HG03045 (cell line): ENCODE data around the gene ZBTB16.

Experiments used
- ATAC-seq: cut with Tn5 transposase; IDR thresholded peaks from one replicate; pipeline ENCODE4 v1.9.1; 2021; ENCODE audit warnings: mild to moderate bottlenecking, moderate library complexity; ENCODE audit not compliant: unreplicated experiment

The ZBTB16 gene

DNA sequence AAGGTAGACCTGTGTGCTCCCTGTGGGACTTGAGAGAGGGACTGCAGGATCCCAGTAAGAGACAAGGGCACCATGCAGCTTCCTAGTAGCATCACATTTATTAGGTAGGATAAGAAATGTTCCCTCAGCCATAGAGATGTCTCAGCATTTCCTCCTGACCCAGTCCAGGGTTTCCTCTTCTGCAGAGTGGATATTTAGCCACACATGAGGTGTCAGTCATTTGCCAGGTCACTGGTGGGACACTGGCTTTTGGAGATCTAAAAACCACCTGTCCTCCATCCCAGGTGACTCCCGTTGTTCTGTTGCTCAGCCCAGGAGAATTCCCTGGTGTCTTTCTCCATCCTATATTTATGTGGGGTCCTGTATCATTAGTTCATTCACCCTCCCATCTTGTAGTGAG, 119.1 kb downstream of the ZBTB16 start:
- ATAC-seq: no peak

DNA sequence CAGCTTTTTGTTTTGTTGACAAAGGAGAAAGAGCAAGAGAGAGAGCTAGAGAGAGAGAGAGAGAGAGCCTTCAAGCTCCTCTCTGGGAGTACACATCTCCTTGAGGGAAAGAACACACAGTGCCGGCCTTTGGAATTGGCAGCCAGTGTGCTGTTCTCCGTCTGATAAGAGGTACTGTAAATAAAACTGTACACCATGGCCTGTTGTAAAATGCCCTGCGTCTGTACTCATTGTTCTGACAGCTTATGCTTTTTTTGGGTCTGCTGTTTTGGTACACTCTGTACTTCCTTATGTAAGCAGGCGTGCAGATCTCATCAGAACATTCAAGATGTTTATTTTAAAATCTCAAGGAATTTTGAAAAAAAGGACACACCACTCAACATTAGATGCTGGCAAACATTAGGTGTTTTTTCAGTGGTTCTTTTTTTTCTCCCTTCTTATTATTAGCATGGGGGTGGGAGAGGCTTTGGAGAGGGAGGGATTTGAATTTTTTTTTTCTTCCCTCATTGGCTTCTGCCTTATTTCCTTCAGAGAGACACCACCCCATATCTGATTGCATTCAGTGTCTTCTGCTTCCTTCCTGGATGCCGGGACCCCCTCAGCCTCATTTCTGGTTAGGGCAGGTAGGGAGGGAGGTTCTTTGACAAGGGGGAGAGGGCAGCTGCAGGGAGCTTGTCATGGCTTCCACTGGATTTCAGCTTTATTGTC, 119.9 kb downstream of the ZBTB16 start:
- ATAC-seq: no peak

DNA sequence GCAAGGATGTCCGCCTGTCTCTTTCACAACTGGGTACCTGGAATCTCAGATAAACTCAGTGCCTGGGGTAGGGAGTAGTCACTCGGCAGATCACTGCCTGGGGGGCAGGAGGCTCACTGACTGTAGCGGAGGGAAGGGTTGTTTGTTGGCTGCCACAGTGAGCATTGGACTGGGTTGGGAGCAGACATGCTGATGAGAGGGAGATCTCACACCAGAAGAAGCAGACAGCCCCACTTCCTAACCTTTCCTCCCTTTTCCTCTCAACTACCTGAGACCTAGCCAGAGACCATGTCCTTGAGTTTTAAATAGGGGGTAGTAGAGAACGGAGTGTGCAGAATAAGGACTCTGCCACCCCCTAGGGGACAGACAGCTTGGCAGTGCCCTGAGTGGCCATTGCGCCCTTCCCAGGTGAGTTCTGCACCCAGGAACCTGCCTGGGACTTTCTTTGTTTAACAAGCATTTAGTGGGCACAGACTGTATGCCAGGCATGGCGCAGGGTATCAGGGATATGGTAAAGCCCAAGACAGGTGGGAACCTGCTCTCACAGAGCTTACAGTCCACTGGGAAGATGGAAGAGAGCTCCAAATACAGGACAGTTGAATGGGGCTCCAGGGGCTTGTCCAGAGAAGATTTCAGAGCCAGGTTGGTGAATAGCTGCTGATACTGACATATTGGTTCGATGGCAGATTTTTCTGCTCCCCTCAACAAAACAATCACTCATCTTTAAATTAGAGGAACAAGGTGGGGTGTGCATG, 121.0 kb downstream of the ZBTB16 start:
- no peak for ATAC-seq

DNA sequence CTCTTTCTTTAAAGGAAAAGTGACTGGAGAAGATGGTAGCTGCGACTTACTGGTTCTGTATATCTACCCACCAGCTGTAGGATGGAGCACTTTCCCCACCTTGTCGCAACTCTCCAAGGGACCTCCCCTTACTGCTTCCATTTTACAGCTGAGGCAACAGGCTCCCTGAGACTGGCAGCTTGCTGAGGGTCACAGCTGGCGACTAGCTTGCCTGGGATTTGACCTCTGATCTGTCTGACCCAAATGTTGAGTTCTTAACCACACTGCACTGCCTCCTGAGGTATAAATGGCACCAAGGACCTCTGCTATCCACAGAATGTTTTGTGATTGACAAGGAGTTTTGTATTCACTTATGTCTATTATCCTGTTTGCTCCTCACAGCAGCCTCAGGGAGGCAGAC, 121.7 kb downstream of the ZBTB16 start:
- no peak for ATAC-seq

DNA sequence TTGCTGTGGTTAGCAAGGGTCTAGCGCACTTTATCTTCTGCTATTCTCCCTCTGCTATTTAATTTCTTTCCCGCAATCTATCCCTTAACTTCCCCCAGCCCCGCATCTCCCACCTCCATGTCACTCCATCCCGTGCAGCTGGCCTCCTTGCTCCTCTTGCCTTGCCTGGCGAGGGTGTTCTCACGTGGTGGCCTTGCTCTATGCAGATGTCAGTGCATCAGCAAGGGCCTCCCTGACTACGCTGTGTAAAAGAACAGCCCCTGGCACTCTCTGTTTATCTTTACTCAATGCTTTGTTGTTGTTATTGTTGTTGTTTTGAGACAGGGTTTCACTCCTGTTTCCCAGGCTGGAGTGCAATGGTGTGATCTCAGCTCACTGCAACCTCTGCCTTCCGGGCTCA, 122.2 kb downstream of the ZBTB16 start:
- ATAC-seq: no peak

DNA sequence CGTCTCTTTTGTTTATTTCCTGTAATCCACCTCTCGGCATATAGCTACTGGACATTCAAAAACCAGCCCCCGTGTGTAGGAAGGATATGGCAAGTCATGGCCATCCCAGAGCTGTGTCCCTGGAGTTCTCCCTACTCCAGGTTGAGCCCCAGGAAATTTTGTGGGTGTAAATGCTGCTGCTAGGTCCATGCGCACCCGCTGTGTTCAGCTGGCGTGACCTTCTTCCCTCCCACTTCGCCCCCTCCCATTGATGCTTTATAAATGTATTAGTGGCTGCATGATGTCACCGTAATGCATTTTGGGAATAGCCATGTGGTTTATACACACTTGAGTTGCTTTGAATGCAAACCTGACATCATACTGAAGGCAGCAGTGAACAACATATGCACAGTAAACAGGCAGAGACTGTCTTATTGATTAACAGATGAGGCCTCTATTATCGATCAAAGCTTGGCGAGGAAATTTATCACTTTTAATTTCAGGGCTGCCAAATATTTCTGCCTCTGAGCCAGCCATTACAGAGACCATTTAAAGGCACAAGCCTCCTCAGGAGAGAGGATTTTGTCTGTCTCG, 123.0 kb downstream of the ZBTB16 start:
- no peak for ATAC-seq

DNA sequence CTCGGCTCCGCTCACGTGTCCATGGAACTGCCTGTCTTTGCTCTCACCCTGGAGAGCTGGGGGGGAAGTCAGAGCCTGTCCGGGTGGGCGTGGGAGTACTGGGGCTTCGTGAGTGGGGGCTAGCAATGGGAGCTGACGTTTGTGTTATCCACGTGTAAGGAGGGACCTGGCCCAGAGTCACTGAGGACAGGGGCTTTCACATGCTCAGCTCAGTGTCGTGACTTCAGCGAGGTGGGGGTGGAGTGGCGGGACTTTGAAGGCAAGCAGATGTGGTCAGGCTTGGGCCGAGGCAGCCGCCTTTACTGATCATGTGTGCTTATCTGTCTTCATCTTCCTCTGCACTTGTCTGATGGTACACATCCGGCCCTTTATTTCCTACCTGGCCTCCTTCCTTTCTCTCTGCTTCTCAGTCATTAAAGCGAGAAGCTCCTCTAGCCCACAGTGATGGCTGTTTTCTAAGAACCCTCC, 123.6 kb downstream of the ZBTB16 start:
- ATAC-seq: no peak

DNA sequence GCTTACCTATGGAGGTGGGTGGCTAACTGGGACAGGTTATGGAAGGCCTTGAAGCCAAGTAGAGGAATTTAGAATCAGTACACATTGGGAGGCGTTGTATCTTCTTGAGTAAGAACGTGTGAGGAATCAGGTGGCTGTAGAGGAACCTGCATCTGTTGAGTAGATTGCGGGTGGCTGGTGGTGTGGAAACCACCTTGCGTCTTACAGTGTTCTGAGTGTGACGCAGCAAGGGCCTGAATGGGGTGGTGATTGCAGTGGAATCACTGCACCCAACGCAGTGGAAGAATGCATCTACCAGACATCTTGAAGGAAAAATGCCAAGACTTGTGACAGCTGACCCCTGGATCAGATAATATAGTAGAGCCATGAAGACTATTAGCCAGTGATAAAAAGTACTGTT, 125.9 kb downstream of the ZBTB16 start:
- ATAC-seq: no peak

DNA sequence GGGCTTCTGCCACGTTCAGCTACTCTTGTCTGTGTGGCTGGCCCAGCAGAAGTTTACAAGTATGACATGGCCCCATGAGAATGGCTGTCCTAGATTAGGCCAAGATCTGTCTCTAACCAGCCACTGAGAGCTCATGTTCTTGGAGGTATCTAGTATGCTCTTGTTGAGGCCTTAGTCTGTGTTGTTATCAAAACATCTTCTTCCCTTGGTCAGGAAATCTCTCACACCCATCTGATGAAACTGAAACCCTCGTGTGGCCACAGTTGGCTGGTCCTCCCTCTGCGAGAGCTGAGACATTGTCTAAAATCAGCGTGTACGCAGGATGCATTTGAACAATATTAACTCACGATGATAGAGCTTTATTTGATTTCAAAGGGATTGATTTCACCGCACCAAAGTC, 127.7 kb downstream of the ZBTB16 start:
- ATAC-seq: no peak

DNA sequence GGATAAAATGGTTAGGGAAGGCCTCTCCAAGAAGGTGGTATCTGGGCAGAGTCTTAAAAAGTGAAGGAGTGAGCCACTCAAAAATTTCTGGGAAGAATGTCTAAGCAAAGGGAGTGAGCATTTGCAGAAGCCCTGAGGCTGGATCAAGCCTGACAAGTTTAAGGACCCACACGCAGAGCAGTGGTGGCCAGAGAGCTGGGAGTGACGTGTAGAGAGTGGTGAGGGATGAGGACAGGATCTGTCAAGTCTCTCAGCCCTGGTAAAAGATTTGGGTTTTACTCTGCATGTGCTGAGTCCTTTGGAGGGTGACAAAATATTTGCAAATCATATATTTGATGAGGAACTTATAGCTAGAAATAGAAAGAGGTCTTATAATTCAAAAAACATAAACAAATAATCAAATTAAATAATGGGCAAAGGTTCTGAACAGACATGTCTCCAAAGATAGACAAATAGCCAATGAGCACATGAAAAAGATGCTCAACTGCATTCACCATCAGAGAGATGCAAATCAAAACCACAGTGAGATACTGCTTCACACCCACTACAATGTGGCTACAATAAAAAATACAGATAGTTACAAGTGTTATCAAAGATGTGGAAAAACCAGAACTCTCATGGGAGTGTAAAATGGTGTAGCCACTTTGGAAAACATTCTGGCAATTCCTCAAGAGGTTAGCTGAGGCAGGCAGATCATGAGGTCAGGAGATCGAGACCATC, 129.5 kb downstream of the ZBTB16 start:
- ATAC-seq: no peak

DNA sequence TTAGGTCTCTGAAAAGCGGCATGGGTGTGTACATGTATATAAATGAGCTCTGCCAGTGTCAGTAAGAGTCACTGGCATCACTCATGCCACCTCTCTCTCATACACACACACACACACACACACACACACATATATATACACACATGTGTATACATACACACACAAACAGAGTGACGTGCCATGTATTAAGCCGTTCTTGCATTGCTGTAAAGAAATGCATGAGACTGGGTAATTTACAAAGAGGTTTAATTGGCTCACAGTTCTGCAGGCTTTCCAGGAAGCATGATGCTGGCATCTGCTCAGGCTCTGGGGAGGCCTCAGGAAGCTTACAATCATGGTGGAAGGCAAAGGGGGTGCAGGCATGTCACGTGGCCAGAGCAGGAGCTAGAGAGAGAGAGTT, 131.1 kb downstream of the ZBTB16 start:
- ATAC-seq: no peak

DNA sequence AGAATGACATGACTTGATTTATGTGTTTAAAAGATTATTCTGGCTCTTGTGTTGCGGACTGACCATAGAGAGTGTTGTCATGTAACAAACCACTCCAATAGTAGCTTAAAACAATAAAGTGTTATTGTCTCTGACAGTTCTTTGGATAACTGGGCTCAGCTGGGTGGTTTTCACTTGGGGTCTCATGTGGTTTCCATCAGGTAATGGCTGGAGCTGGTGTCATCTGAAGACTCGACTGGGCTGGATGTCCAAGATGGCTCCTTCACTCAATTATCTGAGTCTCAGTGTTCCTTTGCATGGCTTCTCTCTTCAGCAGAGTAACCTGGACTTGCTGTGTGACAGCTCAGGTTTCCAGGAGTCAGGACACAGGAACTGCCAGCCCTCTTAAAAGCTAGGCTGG, 132.4 kb downstream of the ZBTB16 start:
- no peak for ATAC-seq

DNA sequence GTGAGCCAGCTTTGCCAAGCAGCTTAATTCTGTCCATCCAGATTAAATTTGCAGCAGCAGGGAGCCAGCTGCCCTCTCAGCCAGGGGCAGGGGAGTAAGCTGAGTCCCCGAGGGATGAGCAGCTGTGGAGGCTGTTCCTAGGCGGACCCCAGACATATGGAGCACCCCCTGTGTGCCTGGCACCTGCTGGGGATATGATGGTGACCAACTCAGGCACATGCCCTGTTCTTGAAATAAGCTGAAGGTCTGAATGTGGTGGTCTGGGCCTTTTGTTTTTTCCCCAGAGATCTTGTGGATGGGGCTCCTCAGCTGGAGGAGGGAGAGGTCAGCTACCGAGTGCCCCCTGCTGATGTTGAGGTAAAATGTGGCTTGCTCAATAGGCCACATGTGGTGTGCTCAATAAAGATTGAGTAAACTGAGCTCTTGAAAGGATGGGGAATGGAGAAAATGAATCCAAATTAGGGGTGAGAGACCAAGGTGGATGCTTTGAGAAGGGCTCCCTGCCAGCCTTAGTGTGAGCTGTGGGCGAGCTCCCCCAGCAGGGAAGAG, 133.4 kb downstream of the ZBTB16 start:
- no peak for ATAC-seq

DNA sequence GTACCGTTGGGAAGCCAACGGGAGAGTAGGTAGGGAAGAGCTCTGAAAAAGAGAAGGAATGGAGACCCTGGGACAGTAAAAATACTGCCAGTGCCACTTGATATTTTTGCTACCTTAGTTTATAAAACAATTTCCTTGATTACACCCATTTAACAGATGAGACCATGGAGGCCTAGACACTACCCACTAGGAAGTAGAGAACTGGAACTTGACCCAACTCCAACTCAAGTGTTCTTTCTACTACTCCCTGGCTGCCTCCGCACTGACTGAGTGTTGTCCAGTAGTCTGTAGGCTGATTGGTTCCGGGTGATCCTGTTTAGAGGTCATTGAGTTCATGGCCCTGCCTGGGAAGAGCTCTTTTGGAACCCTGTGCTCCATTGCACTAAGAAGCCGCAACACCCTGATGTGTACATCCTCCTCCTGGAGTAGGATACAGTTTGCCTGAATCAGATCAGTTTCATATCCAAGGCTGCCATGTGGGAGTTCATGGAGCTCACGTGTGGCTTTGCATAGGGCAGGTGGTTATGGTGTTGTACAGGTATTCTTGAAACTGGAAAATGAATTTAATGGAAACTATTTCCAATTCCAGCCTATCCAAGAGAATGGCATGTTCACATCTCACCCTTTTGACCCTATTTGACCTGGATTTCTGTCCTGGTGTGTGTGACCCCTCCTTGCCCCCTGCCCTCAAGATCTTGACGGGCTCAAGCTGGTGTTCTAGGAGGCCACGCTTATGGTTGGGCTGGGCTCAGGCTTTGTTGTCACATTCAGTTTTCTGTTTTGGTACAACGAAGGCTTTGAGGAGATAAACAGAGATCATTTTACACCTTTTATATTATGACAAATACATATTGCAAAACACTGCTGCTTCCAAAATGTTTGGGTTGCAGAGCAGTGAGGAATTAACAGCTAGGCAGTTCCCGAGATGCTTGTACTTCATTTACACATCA, 134.5 kb downstream of the ZBTB16 start:
- ATAC-seq: no peak

DNA sequence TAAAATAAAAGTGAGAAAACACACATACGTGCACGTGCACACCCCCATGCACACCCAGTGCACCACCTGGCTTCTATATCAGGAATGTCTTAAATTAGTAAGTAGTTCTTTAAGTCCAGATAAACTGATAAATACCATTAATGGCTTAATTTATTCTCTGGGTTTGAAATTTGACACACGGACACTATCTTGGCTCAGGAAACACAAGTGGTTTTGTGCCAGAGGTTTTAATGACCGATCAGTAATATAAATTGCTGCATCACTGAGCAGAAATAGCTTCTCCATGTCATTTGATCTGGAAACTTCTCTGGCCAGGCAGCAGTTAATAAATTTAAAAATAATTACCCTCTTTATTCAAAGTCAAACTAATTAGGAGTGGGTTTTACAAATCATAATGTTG, 135.2 kb downstream of the ZBTB16 start:
- no peak for ATAC-seq

DNA sequence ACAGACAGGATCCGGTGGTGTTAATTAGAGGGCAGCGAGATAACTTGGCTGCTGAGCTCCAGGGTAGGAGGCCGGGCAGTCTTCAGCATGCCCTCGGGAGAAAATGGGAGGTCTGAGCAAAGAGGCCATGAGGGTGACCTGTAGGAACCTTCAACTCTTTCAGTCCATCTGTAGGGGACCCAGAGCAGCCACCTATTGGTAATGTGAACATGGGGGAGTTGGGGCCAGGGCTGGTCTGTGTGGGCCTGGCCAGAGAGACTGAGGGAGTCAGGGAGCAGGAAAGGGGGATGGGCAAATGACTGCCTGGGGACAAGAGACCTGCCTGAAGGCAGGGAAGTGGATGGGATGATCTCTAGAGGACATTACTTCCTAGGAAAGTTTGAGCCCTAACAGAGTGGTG, 135.6 kb downstream of the ZBTB16 start:
- no peak for ATAC-seq

DNA sequence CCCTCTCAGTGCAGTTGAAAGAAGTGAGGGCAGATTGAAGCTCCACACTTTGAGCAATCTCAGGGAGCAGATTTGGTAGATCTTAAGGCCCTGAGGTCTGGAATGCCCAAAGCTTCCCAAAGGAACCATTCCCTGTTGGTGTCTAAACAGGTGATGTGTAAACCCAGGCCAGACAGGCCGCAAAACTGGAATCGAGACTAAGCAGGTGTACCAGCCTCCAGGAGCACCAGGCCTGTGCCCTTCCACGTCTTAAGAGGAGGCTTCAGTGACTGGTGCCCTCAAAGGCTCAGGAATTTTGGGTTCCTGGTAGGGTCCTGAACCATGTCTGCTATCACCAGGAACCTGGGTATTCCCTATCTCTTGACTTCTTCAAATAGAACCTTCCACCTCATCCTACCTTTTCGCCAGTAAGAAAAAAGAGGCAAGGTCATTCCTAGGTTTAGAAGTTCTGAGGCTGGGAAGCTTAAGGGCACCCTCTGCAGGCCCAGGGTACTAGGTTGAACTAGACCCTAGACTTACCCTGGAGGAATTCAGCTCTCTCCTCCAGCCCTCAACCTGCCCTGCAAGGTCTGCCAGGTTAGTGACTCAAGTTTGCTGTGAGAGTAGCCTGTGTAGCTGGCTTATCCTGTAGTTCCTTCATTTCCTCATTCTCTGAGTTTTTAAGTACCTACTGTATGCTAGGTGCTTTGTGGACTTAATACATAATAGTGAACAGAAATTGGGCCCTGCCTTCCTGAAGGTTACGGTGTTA, 136.6 kb downstream of the ZBTB16 start:
- ATAC-seq: no peak

DNA sequence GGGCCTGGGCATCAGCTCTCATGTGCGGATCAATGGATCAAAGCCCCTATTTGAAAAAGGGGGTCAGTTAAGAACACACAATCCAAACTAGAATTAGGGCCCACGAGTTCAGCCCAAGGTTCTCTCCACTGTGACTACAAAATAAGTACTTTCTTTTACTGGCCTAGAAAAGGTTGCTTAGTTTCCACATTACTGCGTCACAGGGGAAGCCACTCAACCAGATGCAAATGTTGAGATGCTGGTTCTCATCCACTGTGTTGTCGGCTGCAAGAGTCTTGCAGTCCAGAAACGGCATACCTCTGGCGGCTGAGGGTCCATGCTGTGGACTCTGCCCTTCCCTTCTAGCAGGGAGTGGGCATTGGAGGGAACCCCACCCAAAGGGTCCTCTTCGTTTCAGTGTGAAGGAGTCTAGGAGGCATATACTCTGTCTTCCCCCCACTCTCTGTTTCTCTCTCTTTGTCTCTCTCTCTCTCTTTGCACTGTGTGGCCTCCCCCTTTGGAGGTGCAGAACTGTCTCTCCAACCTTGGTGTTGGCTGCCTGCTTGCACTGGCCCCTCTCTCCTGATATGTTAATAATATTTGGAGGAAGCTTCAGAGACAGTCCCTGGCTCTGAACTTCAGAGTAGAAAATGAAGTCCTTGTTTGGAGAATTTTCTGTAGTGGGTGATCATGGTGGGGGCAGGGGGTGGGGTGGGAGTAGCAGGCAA, 137.6 kb downstream of the ZBTB16 start:
- no peak for ATAC-seq
